ENCODE results near the gene SLC44A5.

DNA sequence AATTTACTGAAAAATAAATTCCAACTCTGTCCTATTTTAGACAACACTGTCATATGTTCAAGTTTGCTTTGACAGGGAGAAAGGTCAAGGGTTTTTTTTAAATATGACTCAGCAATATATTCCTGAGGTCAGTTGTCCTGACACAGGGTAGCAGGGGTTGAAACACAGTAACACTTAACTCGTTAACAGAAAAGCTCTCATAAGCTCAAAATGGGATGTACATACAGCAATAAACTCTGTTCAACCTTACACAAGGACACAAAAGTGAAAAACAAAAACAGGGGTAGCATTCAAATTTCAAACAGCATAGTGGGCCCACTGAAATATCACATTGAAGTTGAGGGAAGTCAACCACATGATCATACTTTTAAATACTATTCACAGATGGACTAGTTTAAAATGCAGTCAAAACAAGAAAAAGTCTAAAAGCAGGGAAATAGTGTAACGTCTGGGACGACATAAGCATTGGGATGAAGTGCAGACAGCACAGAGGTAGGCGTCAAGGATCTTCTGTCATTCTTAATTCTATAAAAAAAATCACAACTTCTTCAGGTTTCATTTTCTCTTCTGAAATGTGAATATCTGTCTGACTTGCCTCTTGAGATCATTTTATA lies 89.9 kb downstream of the SLC44A5 start:
- TF ChIP-seq, protein P1, sequence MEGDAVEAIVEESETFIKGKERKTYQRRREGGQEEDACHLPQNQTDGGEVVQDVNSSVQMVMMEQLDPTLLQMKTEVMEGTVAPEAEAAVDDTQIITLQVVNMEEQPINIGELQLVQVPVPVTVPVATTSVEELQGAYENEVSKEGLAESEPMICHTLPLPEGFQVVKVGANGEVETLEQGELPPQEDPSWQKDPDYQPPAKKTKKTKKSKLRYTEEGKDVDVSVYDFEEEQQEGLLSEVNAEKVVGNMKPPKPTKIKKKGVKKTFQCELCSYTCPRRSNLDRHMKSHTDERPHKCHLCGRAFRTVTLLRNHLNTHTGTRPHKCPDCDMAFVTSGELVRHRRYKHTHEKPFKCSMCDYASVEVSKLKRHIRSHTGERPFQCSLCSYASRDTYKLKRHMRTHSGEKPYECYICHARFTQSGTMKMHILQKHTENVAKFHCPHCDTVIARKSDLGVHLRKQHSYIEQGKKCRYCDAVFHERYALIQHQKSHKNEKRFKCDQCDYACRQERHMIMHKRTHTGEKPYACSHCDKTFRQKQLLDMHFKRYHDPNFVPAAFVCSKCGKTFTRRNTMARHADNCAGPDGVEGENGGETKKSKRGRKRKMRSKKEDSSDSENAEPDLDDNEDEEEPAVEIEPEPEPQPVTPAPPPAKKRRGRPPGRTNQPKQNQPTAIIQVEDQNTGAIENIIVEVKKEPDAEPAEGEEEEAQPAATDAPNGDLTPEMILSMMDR (IDR thresholded peaks at IDR 0.05 in 4 of 5, conservative IDR thresholded peaks at IDR 0.05 in 1 of 5) = no peak
- no peak for TF ChIP-seq POLR2A (IDR thresholded peaks at IDR 0.05)
